Spleen (tissue), 7 donors: Measurements from ENCODE around the gene CDC37.

ENCODE experiments used
- POLR2AphosphoS5 ChIP-seq, 3 donors: sonication (generic); formaldehyde crosslinking; IDR thresholded peaks; one replicate each; pipeline ENCODE4 v1.5.1; 2017; ENCODE audit warnings: antibody characterized with exemption in 3 of 3
- TF ChIP-seq, protein P1 (sequence below), 11 experiments: fragments of 200-600 bp in 7 of 11; fragments of 450-650 bp in 4 of 11; sonication (generic) in 4 of 11; IDR thresholded peaks in 8 of 11; conservative IDR thresholded peaks in 3 of 11; 1 replicate in 7 of 11; 2 replicates in 4 of 11; pipeline versions ENCODE4 v1.4.0 to v1.8.0; 2016 to 2021; ENCODE audit warnings: antibody characterized with exemption in 11 of 11, inconsistent platforms in 4 of 11, mild to moderate bottlenecking in 1 of 11
- donor health status: DM: no; HTN: no; CAD: no; lungs with moderate emphysema.
- donor health status: DM: no; HTN: no; CAD: no.
- donor health status: DM: no; HTN: no; CAD: no.

DNA sequence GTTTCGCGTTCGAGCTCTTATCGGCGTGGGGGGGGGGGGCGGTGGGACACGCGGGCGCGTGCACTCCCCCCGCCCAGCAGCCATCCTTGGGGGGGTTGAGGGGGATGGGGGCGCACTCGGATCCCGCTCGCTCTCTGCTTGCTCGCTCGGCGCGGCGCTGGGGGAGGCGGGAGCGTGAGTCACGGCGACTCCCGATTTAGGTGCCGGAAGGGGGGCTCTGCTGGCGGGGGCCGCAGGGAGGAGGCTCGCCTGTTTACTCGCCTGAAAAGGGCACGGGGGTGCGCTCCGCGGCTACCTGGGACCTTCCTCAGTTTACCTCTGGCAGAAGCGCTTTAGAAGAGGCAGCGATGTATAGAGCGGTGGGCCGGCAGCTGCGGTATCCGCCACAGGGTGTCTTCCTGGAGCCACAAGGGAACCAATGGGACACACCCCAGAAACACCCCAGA, 15.9 kb upstream of the CDC37 start:
- TF ChIP-seq, protein P1, sequence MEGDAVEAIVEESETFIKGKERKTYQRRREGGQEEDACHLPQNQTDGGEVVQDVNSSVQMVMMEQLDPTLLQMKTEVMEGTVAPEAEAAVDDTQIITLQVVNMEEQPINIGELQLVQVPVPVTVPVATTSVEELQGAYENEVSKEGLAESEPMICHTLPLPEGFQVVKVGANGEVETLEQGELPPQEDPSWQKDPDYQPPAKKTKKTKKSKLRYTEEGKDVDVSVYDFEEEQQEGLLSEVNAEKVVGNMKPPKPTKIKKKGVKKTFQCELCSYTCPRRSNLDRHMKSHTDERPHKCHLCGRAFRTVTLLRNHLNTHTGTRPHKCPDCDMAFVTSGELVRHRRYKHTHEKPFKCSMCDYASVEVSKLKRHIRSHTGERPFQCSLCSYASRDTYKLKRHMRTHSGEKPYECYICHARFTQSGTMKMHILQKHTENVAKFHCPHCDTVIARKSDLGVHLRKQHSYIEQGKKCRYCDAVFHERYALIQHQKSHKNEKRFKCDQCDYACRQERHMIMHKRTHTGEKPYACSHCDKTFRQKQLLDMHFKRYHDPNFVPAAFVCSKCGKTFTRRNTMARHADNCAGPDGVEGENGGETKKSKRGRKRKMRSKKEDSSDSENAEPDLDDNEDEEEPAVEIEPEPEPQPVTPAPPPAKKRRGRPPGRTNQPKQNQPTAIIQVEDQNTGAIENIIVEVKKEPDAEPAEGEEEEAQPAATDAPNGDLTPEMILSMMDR (IDR thresholded peaks at IDR 0.05 in 8 of 11, conservative IDR thresholded peaks at IDR 0.05 in 3 of 11): no peak
- TF ChIP-seq POLR2AphosphoS5 (IDR thresholded peaks at IDR 0.05): no peak
